HG03108 (cell line): ENCODE measurements around the gene ANKLE2.
A peak's percentile ranks its signal among the peaks of the same experiment; 100 is the strongest.
"Not testable (repeated sequence)": the region's sequence is repeated elsewhere in the genome, so short reads cannot be mapped to it uniquely, and the experiment has no call there.

Experiments used
- ATAC-seq: cut with Tn5 transposase; IDR thresholded peaks from one replicate; pipeline ENCODE4 v1.9.1; 2021; ENCODE audit warnings: moderate library complexity; ENCODE audit not compliant: unreplicated experiment

Gene ANKLE2

DNA sequence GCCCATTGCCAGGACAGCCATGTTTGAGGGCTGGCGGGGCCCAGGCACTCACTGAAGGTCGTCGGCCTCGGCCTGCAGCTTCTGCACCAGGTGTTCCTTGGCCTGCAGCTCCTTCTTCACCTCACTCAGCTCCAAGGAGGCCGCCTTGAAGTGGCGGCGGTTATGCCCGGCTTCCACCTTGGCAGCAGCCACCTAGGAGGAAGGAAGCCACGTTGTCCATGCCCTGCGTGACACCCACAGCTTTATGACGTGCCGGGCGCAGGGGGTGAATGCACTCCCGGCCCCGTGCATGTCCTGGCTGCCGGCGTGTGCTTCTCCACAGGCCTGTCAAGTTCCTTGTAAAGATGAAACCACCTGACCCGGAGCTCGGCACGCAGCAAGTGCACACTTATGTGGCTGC is 16.0 kb upstream of the ANKLE2 start:
- no peak for ATAC-seq

DNA sequence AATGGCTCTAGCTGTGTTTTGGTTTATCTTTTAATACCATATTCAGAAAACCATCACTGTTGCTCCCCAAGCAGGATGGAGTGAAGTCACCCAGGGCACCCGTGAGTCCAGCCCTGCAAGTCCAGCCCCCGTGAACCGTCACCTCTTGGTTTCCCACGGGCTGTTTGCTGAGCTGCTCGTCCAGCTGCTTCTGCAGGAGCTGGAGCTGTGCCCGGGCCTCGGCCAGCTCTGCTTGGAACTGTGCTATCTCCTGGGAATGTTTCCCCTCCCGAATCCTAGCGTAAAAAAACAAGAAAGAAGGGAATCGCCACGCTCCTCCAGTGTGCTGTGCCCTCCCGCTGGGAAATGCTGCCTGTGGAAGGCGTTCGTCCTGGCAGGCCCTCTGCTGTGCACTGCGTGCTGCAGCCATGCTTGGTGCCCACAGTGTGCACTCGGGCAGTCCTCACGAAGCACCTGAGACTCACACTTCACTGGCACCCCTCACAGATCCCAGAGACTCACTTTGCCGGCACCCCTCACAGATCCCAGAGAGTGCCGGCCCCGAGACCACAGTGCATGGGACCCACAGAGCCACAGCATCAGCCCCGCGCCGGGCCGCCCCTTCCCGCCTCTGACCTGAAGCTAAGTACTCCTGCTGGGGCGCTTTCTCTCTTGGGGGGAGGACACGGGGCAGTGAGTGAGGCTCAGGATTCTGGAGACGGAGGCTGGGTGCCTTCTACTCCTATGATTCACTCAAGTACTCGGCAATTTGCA is 15.4 kb upstream of the ANKLE2 start:
- no peak for ATAC-seq

DNA sequence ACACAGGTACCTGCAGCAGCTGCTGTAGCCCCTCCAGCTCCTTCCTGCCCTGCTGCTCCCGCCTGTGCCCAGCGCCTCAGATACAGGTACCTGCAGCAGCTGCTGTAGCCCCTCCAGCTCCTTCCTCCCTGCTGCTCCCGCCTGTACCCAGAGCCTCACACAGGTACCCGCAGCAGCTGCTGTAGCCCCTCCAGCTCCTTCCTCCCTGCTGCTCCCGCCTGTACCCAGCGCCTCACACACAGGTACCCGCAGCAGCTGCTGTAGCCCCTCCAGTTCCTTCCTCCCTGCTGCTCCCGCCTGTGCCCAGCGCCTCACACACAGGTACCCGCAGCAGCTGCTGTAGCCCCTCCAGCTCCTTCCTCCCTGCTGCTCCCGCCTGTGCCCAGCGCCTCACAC is 14.6 kb upstream of the ANKLE2 start:
- not testable (repeated sequence) for ATAC-seq

DNA sequence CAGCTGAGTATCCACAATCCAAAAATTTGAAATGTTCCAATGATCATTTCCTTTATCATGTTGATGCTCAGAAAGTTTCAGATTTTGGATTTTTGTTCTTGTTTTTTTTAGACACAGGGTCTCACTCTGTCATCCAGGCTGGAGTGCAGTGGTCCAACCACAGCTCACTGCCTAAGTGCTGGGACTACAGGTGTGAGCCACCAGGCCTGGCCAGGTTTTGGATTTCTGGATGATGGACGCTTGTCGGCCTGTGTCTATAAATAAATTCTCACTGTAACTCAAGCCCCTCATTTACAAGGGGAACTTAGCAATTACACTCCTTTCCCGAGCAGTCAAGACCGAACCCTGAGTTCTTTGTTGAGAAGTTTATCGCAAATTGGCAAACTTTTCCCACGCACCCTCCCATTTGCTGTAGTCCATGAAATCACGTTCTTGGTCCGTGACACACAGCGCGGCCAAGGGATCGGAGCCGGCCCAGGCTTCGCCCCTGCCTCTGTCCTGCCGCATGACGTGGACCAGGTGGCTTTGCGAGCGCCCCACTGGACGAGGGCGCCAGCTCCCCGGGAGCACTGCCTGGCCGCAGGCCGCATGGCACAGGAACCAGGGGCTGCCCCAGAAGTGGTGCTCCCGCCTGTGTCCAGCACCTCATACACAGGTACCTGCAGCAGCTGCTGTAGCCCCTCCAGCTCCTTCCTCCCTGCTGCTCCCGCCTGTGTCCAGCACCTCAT is 14.0 kb upstream of the ANKLE2 start:
- no peak for ATAC-seq

DNA sequence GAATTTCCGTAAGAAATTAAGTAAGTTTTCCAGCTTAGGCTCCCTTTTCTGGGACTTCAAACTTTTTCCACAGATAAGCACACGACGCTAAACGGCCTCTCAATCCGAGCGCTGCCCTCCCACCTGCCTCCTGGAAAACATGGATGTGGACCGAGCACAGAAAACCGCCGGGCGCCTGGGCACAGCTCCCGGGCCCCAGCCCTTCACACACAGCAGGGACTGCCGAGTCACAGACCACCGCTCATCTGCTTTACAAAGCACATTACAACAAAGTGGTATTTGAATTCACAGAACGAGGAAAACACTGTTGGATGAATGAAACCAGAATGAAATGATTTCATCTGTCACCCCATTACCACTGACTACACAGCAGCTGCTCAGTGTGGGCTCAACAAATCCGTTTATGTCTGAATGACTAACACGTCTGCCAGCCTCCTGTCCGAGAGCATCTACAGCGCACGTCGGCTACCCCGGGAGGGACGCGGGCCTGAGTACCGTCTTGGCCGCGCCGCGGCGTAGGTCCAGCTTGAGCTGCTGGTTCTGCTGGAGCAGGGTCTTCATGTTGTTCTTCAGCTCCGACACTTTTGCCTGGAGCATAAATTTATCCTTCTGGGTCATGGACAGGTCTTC is 13.1 kb upstream of the ANKLE2 start:
- ATAC-seq: no peak

DNA sequence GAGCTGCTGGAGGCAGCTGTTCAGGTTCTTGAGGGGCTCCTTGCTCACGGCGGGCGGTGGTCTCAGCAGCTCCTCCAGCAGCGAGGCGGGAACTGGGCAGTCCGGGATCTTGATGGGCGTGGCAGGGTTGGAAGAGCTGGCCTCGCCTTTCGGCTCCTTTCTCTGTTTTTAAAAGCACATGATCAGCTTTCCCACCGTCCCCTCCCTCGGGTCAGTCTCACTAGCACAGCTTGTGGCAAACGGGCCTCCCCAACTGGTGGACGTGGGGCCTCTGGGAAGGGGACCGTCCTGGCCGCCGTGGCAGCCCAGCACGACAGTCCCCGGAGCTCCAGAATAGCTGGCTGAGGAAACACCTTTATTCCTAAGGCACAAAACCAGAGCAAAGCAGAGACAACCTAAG is 12.5 kb upstream of the ANKLE2 start:
- no peak for ATAC-seq

DNA sequence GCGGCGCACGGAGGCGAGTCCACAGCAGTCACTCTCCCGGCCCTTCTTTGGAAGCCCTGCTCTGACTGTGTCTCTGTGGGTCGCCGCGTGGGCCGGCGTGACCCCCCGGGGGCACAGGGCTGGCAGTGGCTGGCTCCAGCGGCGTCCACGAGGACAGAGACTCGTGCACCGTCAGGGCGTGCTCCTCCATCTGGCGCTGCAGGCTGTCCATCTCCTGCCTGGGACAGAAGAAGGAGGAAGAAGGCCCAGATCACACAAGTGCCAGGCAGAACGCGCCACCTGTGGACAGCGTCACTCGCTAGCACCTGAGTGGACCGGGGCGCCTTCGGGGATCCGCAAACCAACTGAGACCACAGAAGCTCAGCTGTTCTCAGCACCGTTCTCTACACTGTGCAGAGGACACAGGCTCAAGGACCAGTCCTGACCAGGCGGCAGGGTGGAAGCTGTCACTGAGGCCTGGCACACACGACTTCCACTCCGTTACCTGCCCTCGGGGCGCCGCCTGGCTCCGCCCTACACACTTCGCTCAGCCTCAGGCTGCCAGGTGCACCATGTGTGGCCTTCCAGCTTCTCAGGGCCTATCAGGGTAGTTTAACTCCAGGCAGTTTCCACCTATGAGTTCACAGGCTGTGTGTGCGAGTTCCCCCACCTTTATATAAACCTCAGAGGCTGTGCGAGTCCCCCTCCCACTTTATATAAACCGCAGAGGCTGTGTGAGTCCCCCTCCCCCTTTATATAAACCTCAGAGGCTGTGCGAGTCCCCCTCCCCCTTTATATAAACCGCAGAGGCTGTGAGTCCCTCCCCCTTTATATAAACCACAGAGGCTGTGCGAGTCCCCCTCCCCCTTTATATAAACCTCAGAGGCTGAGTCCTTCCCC is 11.7 kb upstream of the ANKLE2 start:
- ATAC-seq: no peak

DNA sequence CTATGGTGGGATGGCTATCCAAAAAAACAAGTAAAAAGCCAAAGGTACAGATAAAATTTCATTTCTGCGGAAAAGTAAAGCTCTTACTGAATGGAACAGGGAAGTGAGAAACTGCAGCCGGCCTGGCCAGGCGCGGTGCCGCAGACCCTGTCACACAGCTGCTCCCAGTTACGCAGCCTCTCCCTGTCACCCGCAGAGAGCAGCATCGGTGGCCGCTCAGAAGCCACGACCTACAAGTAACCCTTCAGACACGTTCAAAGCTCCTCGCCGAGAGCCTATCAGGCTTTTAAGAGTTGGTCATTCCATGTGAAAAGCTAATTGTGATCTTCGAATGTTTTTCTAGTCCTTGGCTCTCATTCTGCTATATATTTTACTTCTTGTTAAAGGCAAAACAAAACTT is 11.0 kb upstream of the ANKLE2 start:
- peak; percentile 54 for ATAC-seq

DNA sequence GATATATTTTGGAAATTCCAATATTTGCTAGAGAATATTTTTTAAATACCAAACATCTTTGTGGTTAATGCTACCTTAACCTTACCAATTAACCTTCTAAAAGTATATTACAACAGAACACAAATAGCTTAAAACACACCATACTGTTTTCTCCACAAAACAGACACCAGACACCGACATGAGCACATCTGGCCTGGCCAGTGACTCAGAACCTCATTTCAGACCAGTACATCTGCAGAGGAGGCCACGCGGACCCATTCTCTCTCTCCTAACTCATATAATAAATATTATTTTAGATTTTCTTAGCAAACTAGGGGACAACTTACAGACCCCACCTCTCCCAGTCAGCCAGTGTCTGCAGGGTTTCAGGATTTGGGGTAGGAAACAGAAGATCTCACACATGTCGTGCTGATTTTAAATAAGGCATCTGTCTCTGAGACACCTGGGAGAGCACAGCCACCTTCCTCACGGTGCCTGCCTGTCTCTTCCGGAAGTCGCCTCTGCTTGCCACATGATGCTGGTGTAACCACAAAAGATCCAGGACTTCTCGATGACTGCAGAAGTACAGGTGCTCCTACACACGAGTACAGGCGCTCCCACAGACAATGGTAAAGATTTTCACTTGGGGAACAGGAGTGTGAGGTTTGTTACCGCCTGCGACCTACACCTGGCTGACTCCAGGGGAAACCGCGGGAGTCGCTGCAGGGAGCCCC is 9.7 kb upstream of the ANKLE2 start:
- peak; percentile 43 for ATAC-seq

DNA sequence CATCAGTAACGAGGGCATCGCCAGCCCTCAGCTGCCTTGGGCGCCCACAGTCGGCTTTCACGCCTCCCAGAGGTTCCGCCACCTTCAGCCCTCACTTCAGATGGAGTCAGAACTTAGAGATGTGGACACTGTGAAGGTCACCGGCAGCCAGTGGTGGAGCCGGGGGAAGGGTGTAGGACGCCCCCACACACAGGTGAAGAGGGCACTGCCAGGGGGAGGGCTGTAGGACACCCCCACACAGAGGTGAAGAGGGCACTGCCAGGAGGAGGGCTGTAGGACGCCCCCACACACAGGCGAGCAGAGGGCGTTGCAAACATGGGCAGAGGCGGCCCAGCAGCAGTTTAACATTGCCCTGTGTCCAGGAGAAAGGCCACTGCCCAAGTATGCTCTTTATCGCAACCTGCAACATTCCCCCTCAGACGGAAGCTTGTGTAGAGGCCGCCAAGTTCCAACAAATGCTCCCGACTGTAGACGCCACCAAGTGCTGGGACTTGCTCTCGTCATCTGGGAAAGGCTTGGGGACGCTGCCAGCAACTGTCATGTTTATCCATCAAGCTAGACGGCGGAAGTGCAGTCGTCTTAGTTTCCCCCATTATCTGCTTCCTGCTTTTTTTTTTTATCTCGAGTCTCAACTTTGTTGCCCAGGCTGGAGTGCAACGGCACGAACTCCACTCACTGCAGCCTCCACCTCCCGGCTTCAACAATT is 4.9 kb upstream of the ANKLE2 start:
- no peak for ATAC-seq

DNA sequence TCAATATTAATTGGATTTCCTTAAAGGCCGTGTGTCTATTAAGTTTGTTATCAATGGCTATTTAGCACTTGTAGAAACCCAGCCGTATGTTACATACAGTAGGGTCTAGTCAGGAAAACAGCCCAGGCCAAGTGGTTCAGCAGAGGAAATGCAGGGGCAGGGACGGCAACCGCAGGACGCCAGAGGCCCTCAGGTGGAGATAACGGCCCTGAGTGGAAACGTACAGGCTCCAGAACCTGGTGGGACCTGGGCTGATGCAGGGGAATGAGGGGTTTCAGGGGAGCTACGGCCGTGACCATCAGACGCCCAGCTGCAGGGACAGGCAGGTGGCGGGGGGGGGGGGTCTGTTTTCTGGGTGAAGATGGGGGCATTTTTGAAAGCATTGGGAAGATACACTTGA is 3.7 kb upstream of the ANKLE2 start:
- no peak for ATAC-seq

DNA sequence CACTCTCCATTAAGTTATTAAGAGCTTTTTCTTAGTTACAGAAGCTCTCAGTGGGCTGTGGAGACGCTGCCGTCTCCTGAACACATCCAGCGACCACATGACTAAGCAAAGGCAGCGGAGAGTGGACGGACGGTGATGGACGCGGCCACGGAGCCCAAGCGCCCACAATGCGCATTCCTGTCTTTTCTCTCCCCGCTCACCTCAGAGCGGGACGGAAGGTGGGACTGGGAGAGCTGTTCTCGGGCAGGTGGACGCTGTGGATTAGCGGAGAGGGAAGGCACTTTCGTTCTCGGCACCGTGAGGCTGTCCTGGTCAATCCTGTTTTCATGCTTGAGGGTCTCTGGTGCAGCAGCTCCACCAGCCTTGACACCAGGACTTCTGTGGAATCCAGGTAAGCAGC is 2.6 kb upstream of the ANKLE2 start:
- ATAC-seq: no peak

DNA sequence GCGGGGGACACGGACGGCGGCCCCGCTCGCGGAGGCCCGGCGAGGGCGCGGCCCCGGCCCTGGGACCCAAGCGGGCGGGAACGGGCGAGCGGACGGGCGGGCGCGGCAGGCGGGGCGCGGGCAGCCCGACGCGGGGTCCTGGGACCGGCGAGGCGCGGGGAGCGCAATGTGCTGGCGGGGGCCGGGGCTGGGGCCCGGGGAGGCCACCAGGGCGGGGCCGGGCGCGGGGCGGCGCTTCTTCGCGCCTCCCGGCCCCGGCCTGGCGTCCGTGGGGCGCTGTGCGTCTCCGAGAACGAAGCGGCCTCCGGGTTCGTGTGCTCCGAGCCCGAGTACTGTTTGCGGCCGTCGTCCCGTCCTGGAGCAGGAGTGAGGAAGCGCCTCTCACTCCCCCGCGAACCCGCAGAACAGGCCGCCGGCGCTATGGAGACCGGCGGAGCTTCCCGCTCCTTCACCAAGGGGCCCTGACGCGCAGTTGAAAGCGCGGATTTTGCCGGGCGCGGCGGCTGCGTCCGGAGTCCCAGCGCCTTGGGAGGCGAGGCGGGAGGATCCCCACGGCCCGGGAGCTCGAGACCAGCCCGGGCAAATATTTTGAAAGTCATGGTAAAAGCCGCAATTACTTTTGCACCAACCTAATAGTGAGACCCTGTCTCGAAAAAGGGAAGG is 420 bp upstream of the ANKLE2 start:
- ATAC-seq: peak; percentile 77

DNA sequence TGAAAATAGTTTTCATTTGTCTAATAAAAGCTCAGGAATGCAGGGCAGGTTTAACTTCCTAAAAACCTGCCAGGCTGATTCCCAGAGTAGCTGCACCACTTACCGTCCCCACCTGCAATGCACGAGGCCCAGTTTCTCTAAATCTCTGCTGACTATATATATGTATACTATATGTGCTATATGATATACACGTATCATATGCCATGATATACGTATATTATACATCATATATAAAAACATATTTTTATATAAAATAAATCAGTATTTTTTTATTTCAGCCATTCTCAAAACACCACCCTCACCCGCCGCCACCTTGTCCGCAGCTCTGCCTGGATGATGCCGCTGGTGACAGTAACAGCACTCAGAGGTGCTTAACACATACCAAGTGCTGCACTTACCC is 2.3 kb downstream of the ANKLE2 start:
- no peak for ATAC-seq

DNA sequence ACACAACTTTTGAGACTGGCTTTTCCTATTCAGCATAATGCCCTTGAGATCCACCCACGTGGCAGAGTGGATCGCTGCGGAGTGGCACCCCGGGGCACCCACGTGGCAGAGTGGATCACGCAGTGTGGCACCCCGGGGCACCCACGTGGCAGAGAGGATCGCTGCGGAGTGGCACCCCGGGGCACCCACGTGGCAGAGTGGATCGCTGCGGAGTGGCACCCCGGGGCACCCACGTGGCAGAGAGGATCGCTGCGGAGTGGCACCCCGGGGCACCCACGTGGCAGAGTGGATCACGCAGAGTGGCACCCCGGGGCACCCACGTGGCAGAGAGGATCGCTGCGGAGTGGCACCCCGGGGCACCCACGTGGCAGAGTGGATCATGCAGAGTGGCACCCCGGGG is 2.8 kb downstream of the ANKLE2 start:
- ATAC-seq: not testable (repeated sequence)

DNA sequence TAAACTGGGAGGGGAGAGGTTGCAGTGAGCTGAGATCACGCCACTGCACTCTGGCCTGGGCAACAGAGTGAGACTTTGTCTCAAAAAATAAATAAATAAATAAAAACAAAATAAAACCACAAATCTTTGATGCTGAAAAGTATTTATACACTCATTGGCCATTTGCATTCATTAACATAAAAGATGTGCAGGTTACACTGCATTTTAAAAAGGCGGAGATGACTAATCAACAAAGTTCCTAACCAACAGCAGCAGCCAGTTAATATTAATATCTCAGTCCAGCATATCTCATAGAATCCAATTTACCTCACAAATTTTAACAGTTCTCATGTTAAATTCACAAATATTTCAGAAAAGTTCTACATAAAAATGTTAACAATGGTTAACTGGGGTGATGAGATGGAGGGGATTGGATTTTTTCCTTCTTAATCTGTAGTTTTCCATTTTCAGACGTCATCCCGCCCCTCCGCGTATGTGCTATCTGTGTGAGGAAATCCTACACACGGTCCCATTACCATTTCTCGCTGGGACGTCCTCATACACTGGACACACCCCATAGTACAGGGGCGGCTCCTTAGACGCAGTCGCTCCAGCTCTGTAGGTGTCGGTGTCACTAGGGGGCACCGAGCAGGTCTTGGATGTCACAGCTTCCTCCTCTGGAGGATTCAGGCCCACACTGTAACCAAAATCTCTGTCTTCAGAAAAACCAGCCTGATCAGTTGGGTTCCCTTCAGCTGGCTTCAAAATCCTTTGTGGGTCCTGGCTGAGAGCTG is 7.3 kb downstream of the ANKLE2 start:
- no peak for ATAC-seq

DNA sequence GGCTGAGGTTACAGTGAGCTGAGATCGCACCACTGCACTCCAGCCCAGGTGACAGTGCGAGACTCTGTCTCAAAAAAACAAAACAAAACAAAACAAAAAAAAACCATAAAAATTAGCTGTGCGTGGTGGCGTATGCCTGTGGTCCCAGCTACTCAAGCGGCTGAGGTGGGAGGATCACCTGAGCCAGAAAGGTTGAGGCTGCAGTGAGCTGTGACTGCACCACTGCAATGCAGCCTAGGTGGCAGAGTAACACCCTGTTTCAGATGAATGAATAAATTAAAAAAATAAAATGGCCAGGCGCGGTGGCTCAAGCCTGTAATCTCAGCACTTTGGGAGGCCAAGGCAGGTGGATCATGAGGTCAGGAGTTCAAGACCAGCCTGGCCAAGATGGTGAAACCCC is 8.0 kb downstream of the ANKLE2 start:
- ATAC-seq: not testable (repeated sequence)

DNA sequence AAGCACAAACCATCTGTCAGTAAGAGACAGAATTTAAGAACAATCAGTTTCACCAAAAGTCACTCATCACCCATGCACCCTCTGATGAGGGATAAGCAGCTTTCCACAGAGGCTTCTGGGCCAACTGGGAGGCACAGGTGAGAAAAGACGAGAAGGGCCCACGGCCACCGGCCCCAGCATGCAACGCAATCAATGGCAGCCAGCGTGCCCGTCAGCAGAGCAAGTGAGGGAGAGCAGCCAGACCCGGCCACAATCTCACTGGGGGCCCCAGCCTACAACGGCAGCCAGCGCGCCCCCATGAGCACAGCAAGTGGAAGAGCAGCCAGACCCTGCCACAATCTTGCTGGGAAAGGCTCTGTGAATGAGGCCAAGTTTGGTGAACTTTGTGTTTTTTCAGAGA is 13.3 kb downstream of the ANKLE2 start:
- no peak for ATAC-seq

DNA sequence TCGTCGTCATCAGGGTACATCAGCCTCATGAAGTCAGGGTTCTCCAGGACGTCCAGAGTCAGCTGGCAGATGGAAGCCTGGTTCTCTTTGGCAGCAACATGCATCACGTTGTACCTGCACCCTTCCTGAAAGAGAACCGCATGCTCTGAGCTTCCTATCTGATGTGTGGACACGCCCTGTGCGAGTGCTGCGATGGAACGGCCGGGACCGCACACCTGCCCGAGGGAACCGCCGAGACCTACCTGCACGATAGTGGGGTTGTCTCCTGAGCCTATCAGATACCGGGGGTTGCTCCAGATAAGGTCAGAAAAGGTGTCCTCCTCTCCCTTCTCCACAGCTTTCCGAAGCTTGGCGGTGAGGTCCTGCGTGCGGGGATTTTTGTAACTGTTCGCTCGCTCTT is 13.7 kb downstream of the ANKLE2 start:
- no peak for ATAC-seq
